A673 (cell line): Measurements from ENCODE around the gene SKAP1. TPM values are rescaled to one million over a fixed set of nuclear protein-coding genes. Genes with fewer than 3 reads are reported as not detected.
A peak's percentile ranks its signal among the peaks of the same experiment; 100 is the strongest.

ENCODE experiments used
- BruUV-seq: library from RNA; stranded (reverse); fragments of 400-500 nt; replicated peaks from 2 replicates; lab custom pipeline; 2021; lab: Mats Ljungman, UMichigan
- CTCF ChIA-PET: fragments of 300-600 bp; sonication (Branson Sonifier 250); formaldehyde crosslinking; loops from one replicate; lab custom pipeline; 2022; ENCODE audit warnings: antibody characterized with exemption; lab: Charles Lee
- POLR2A ChIA-PET: fragments of 300-600 bp; sonication (Branson Sonifier 250); formaldehyde crosslinking; loops from one replicate; lab custom pipeline; 2022; ENCODE audit warnings: antibody characterized with exemption; ENCODE audit not compliant: low non-redundant PET; lab: Charles Lee
- DNase-seq: peaks from one replicate; pipeline ENCODE4 v3.0.0-alpha.2; 2015; ENCODE audit warnings: low spot score
- H3K27ac ChIP-seq: fragments of 200-600 bp; sonication (generic); 2 replicates; pipeline ENCODE4 v1.5.1; 2016; ENCODE audit warnings: mixed run types, low read depth, mild to moderate bottlenecking, mixed read lengths, antibody characterized with exemption, low read length; ENCODE audit not compliant: poor library complexity, severe bottlenecking
- H3K27me3 ChIP-seq: fragments of 200-600 bp; sonication (generic); replicated peaks from 2 replicates; pipeline ENCODE4 v1.6.1; 2017; ENCODE audit warnings: mixed run types, low read depth, mild to moderate bottlenecking, mixed read lengths, antibody characterized with exemption, low read length; ENCODE audit not compliant: insufficient read depth, poor library complexity
- H3K36me3 ChIP-seq: fragments of 200-600 bp; sonication (generic); 2 replicates; pipeline ENCODE4 v1.6.1; 2016; ENCODE audit warnings: mixed run types, mild to moderate bottlenecking, mixed read lengths, antibody characterized with exemption, low read length; ENCODE audit not compliant: insufficient read depth, poor library complexity, severe bottlenecking
- H3K4me1 ChIP-seq: fragments of 200-600 bp; sonication (generic); 2 replicates; pipeline ENCODE4 v1.6.1; 2017; ENCODE audit warnings: mixed run types, mild to moderate bottlenecking, mixed read lengths, antibody characterized with exemption, low read length; ENCODE audit not compliant: insufficient read depth, poor library complexity, severe bottlenecking
- H3K4me3 ChIP-seq: fragments of 200-600 bp; sonication (generic); 2 replicates; pipeline ENCODE4 v1.5.1; 2016; ENCODE audit warnings: low read depth, mixed run types, mild to moderate bottlenecking, mixed read lengths, low read length; ENCODE audit not compliant: poor library complexity, severe bottlenecking
- H3K9me3 ChIP-seq: fragments of 200-600 bp; sonication (generic); 2 replicates; pipeline ENCODE4 v1.6.1; 2016; ENCODE audit warnings: mixed run types, low read depth, mild to moderate bottlenecking, mixed read lengths, antibody characterized with exemption, low read length; ENCODE audit not compliant: poor library complexity, severe bottlenecking
- CTCF ChIP-seq: fragments of 300-800, 200-600 bp; sonication (generic); conservative IDR thresholded peaks from 2 replicates; pipeline ENCODE4 v1.5.1; 2017; ENCODE audit warnings: low read depth, mild to moderate bottlenecking, antibody characterized with exemption, low read length, moderate library complexity, mixed read lengths
- EZH2 ChIP-seq: fragments of 200-600 bp; sonication (generic); IDR thresholded peaks from 2 replicates; pipeline ENCODE4 v1.6.1; 2017; ENCODE audit warnings: borderline replicate concordance, low read depth, mild to moderate bottlenecking, mixed read lengths, antibody characterized with exemption, low read length; ENCODE audit not compliant: poor library complexity, severe bottlenecking
- intact Hi-C: fragments of 100-400 bp; cut with micrococcal nuclease; formaldehyde crosslinking; loops from one replicate; pipeline ENCODE4 v1.10.0; 2022; ENCODE audit not compliant: unreplicated experiment
- total RNA-seq: library from RNA; stranded (reverse); gene quantifications from 2 replicates; pipeline ENCODE4 v1.2.3, GENCODE V29; 2021

Gene SKAP1
- total RNA-seq, 1 experiment from 2014 or later = not detected

DNA sequence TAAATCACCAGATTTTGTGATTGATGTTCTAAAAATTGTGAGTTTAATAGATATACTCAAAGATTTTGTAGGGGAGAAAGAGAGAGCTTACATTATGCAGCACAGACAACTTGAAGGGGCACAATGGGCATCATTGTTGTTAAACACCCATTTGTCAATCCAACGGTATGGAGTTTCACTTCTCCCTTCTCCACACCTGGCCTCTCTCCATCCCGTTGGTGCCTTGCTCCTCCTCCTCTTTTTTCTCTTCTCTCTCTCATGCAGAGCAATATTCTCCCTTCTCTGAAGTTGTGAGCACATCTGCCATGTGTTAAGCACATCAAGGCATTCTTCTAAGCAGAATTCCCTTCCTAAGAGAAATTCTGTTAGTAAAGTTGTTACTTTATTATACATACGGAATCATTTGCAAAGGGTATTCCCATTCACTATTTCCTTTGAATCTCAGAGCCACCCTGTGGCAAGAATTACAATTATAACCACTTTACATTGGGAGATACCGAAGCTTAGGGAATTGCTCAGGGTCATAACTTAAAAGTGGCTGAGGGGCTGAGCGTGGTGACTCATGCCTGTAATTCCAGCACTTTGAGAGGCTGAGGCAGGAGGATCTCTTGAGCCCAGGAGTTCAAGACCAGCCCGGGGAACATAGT, 40.5 kb upstream of the SKAP1 start:
- TF ChIP-seq EZH2 (no peak), CTCF (peak; percentile 36; the same call in 1 of the 2 replicates)
- Histone ChIP-seq H3K4me1 (no peaks in the 10 kb centered on the region), H3K27me3 (no peaks in the 10 kb centered on the region), H3K27ac (no peak overlapping the region), H3K4me3 (no peak overlapping the region), H3K36me3 (no peaks in the 10 kb centered on the region), H3K9me3 (no peaks in the 10 kb centered on the region)
- ChIA-PET POLR2A (no interaction called here), CTCF (no interaction called here)
- intact Hi-C loops = no loop called here
- BruUV-seq = no TSS peak
- DNase-seq = peak; percentile 68

GRCh38 chr17:48469227-48469626, 39.2 kb upstream of the SKAP1 start:
- H3K36me3 ChIP-seq = no peaks in the 10 kb centered on the region
- DNase-seq = no peak
- intact Hi-C loops = no loop called here
- H3K9me3 ChIP-seq = no peaks in the 10 kb centered on the region
- CTCF ChIA-PET = no interaction called here
- no peak overlapping the region for H3K27ac ChIP-seq
- H3K27me3 ChIP-seq = no peaks in the 10 kb centered on the region
- no TSS peak for BruUV-seq
- no peak overlapping the region for H3K4me3 ChIP-seq
- no peak for TF ChIP-seq CTCF
- TF ChIP-seq EZH2 = no peak
- H3K4me1 ChIP-seq = no peaks in the 10 kb centered on the region
- POLR2A ChIA-PET = no interaction called here

- no peak for TF ChIP-seq CTCF
- TF ChIP-seq EZH2 = no peak
- ChIA-PET CTCF (interaction anchor here (1.0 kb wide), 1 partner anchor 208 kb away, joined by 3 read pairs; no protein-coding TSS in a partner anchor), POLR2A (no interaction called here)
- intact Hi-C loops = no loop called here
- Histone ChIP-seq H3K27me3 (no peaks in the 10 kb centered on the region), H3K4me3 (no peak overlapping the region), H3K36me3 (no peaks in the 10 kb centered on the region), H3K4me1 (no peaks in the 10 kb centered on the region), H3K27ac (no peak overlapping the region), H3K9me3 (no peaks in the 10 kb centered on the region)
- DNase-seq = no peak
- no TSS peak for BruUV-seq
These were observed 38.3 kb upstream of the SKAP1 start for GRCh38 chr17:48468299-48468698.
